Liver (tissue), 9 donors: ENCODE data around the gene DUSP9. TPM values are rescaled to one million over a fixed set of nuclear protein-coding genes. Genes with fewer than 3 reads are reported as not detected.

Experiments used
- DNase-seq: peaks from one replicate; pipeline ENCODE4 v3.0.0-alpha.2; 2017; ENCODE audit warnings: low spot score
- H3K27ac ChIP-seq, 2 donors: one replicate each; pipeline ENCODE4 v1.7.0; 2013; ENCODE audit warnings: inconsistent platforms in 2 of 2, low read length in 2 of 2, control low read depth in 1 of 2, low read depth in 1 of 2, mild to moderate bottlenecking in 1 of 2
- H3K27me3 ChIP-seq, 4 donors: one replicate each; pipeline versions ENCODE4 v1.6.1 to v1.7.0; 2013; ENCODE audit warnings: low read length in 3 of 4, inconsistent platforms in 1 of 4, mild to moderate bottlenecking in 1 of 4, moderate library complexity in 1 of 4; ENCODE audit not compliant: control insufficient read depth in 4 of 4, insufficient read depth in 4 of 4
- H3K36me3 ChIP-seq, 4 donors: one replicate each; pipeline versions ENCODE4 v1.6.1 to v1.7.0; 2013; ENCODE audit warnings: low read length in 3 of 4, mild to moderate bottlenecking in 3 of 4, low read depth in 1 of 4, moderate library complexity in 1 of 4; ENCODE audit not compliant: control insufficient read depth in 4 of 4, insufficient read depth in 3 of 4
- H3K4me1 ChIP-seq, 4 donors: one replicate each; pipeline versions ENCODE4 v1.6.1 to v1.7.0; 2013; ENCODE audit warnings: low read length in 3 of 4, mild to moderate bottlenecking in 3 of 4, moderate library complexity in 1 of 4; ENCODE audit not compliant: control insufficient read depth in 4 of 4, insufficient read depth in 4 of 4
- H3K4me3 ChIP-seq, 3 donors: one replicate each; pipeline versions ENCODE4 v1.6.1 to v1.7.0; 2013; ENCODE audit warnings: low read length in 3 of 3, control low read depth in 1 of 3, low read depth in 1 of 3, mild to moderate bottlenecking in 1 of 3
- H3K9ac ChIP-seq, 2 donors: one replicate each; pipeline ENCODE4 v1.7.0; 2013; ENCODE audit warnings: low read length in 2 of 2, mild to moderate bottlenecking in 2 of 2, moderate library complexity in 2 of 2, control low read depth in 1 of 2, low read depth in 1 of 2
- H3K9me3 ChIP-seq, 4 donors: one replicate each; pipeline versions ENCODE4 v1.6.1 to v1.7.0; 2013; ENCODE audit warnings: low read length in 3 of 4; ENCODE audit not compliant: control insufficient read depth in 4 of 4
- ATF3 ChIP-seq: IDR thresholded peaks from 2 replicates; pipeline ENCODE4 v1.6.1; 2016; ENCODE audit warnings: antibody characterized with exemption
- EGR1 ChIP-seq, 2 donors: IDR thresholded peaks; 2 replicates each; pipeline ENCODE4 v1.6.1; 2016 to 2018; ENCODE audit warnings: antibody characterized with exemption in 2 of 2, low read depth in 2 of 2
- FOXA1 ChIP-seq: IDR thresholded peaks from 2 replicates; pipeline ENCODE4 v1.6.1; 2016; ENCODE audit warnings: antibody characterized with exemption
- FOXA2 ChIP-seq: IDR thresholded peaks from 2 replicates; pipeline ENCODE4 v1.6.1; 2016; ENCODE audit warnings: antibody characterized with exemption
- GABPA ChIP-seq, 2 donors: IDR thresholded peaks in 1 of 2; conservative IDR thresholded peaks in 1 of 2; 2 replicates each; pipeline ENCODE4 v1.6.1; 2016; ENCODE audit warnings: antibody characterized with exemption in 2 of 2, mild to moderate bottlenecking in 1 of 2, moderate library complexity in 1 of 2
- HNF4A ChIP-seq, 2 donors: conservative IDR thresholded peaks; 2 replicates each; pipeline ENCODE4 v1.6.1; 2016; ENCODE audit warnings: antibody characterized with exemption in 2 of 2, mild to moderate bottlenecking in 2 of 2
- HNF4G ChIP-seq: IDR thresholded peaks from 2 replicates; pipeline ENCODE4 v1.6.1; 2016; ENCODE audit warnings: antibody characterized with exemption
- JUND ChIP-seq, 2 donors: IDR thresholded peaks; 2 replicates each; pipeline ENCODE4 v1.6.1; 2016; ENCODE audit warnings: antibody characterized with exemption in 2 of 2
- MAX ChIP-seq: IDR thresholded peaks from 2 replicates; pipeline ENCODE4 v1.6.1; 2016; ENCODE audit warnings: antibody characterized with exemption
- NR2F2 ChIP-seq: IDR thresholded peaks from 2 replicates; pipeline ENCODE4 v1.6.1; 2016; ENCODE audit warnings: antibody characterized with exemption
- RAD21 ChIP-seq, 2 donors: IDR thresholded peaks; 2 replicates each; pipeline ENCODE4 v1.6.1; 2016; ENCODE audit warnings: antibody characterized with exemption in 2 of 2, mild to moderate bottlenecking in 2 of 2
- REST ChIP-seq: IDR thresholded peaks from 2 replicates; pipeline ENCODE4 v1.6.1; 2016; ENCODE audit warnings: antibody characterized with exemption, mild to moderate bottlenecking
- RXRA ChIP-seq, 2 donors: IDR thresholded peaks; 2 replicates each; pipeline ENCODE4 v1.6.1; 2017 to 2018; ENCODE audit warnings: antibody characterized with exemption in 2 of 2, mild to moderate bottlenecking in 1 of 2
- SP1 ChIP-seq: IDR thresholded peaks from 2 replicates; pipeline ENCODE4 v1.6.1; 2018; ENCODE audit warnings: antibody characterized with exemption, mild to moderate bottlenecking
- TAF1 ChIP-seq: conservative IDR thresholded peaks from 2 replicates; pipeline ENCODE4 v1.6.1; 2016; ENCODE audit warnings: antibody characterized with exemption, mild to moderate bottlenecking
- YY1 ChIP-seq: IDR thresholded peaks from 2 replicates; pipeline ENCODE4 v1.6.1; 2016; ENCODE audit warnings: antibody characterized with exemption, mild to moderate bottlenecking
- ZBTB33 ChIP-seq: IDR thresholded peaks from 2 replicates; pipeline ENCODE4 v1.6.1; 2016; ENCODE audit warnings: antibody characterized with exemption
- WGBS: extraction: QIAGEN DNeasy Blood & Tissue Kit; methylation state at CpG from one replicate; pipeline ENCODE4 v1.1.7; 2013; 5-methylcytosine and 5-hydroxymethylcytosine counted together
- polyA plus RNA-seq, 2 donors: library from polyadenylated mRNA; stranded (reverse) in 1 of 2; unstranded in 1 of 2; fragments of 200-250 nt in 1 of 2; fragments of >200 nt in 1 of 2; fragmentation: Nextera tagmentation in 1 of 2; extraction: Ambion mirVana in 1 of 2; gene quantifications; one replicate each; pipeline versions ENCODE4 v1.2.1 to v1.2.3, GENCODE V29; 2013 to 2015
- total RNA-seq, 2 donors: library from RNA; depleted of rRNA; stranded (reverse); fragments of >200 nt; gene quantifications; one replicate each; pipeline ENCODE4 v1.2.3, GENCODE V29; 2014
- TF ChIP-seq, protein P1 (sequence below): fragments of 150-350 bp; IDR thresholded peaks from 2 replicates; pipeline ENCODE4 v1.5.1; 2017; ENCODE audit warnings: improper control_type of control experiment, low read depth, low read length; ENCODE audit not compliant: missing input control
- donor health status: healthy.
- donor health status: healthy.
- donor health status: healthy.
- donor health status: healthy.
- donor health status: healthy.

Gene DUSP9
- total and polyA plus RNA-seq, 4 donors = 0.42 to 164 (median 1.4) TPM

- TF ChIP-seq ZBTB33 = no peak
- TF ChIP-seq MAX = no peak
- TF ChIP-seq YY1 = no peak
- TF ChIP-seq HNF4A (conservative IDR thresholded peaks at IDR 0.05) = no peak
- no peak for TF ChIP-seq RXRA (IDR thresholded peaks at IDR 0.05)
- TF ChIP-seq FOXA2 = no peak
- no peak for TF ChIP-seq JUND (IDR thresholded peaks at IDR 0.05)
- TF ChIP-seq, protein P1, sequence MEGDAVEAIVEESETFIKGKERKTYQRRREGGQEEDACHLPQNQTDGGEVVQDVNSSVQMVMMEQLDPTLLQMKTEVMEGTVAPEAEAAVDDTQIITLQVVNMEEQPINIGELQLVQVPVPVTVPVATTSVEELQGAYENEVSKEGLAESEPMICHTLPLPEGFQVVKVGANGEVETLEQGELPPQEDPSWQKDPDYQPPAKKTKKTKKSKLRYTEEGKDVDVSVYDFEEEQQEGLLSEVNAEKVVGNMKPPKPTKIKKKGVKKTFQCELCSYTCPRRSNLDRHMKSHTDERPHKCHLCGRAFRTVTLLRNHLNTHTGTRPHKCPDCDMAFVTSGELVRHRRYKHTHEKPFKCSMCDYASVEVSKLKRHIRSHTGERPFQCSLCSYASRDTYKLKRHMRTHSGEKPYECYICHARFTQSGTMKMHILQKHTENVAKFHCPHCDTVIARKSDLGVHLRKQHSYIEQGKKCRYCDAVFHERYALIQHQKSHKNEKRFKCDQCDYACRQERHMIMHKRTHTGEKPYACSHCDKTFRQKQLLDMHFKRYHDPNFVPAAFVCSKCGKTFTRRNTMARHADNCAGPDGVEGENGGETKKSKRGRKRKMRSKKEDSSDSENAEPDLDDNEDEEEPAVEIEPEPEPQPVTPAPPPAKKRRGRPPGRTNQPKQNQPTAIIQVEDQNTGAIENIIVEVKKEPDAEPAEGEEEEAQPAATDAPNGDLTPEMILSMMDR = no peak
- TF ChIP-seq NR2F2 = no peak
- TF ChIP-seq TAF1 = no peak
Observed at GRCh38 chrX:153672531-153673427, 25.8 kb downstream of the DUSP9 start (continued).

- H3K27ac ChIP-seq = no peak within 1 kb of the TSS
- DNase-seq = no peak
- no peak within 1 kb of the TSS for H3K9ac ChIP-seq
- H3K9me3 ChIP-seq = no peaks in the 10 kb centered on the region
- no peaks in the 10 kb centered on the region for H3K4me1 ChIP-seq
- no peaks in the 10 kb centered on the region for H3K36me3 ChIP-seq
- TF ChIP-seq, protein P1 = no peak
- TF ChIP-seq HNF4A (conservative IDR thresholded peaks at IDR 0.05) (no peak), RAD21 (IDR thresholded peaks at IDR 0.05) (no peak), TAF1 (no peak), ATF3 (no peak), ZBTB33 (no peak), NR2F2 (no peak), GABPA (IDR thresholded peaks at IDR 0.05 in 1 of 2, conservative IDR thresholded peaks at IDR 0.05 in 1 of 2) (no peak), FOXA1 (no peak), JUND (IDR thresholded peaks at IDR 0.05) (no peak), REST (no peak), HNF4G (no peak), RXRA (IDR thresholded peaks at IDR 0.05) (no peak), FOXA2 (no peak), EGR1 (IDR thresholded peaks at IDR 0.05; ENCODE audit: low read depth in 2 of 2) (no peak), SP1 (no peak), YY1 (no peak), MAX (no peak)
- H3K4me3 ChIP-seq = no peak within 1 kb of the TSS
- peaks cover 0 to 5% (median 0%) of the 10 kb centered on the region in 4 donors for H3K27me3 ChIP-seq
- 10% methylated on average over 98 of the region's 98 CpGs for WGBS
Observed at GRCh38 chrX:153673428-153674218, 26.6 kb downstream of the DUSP9 start, which contains the start of gene PNCK. PNCK (minus strand) TSS chrX:153673813; CDS start chrX:153673076, 737 bp downstream.
